ENCODE results near the gene SEMA5A.

Gene SEMA5A

DNA sequence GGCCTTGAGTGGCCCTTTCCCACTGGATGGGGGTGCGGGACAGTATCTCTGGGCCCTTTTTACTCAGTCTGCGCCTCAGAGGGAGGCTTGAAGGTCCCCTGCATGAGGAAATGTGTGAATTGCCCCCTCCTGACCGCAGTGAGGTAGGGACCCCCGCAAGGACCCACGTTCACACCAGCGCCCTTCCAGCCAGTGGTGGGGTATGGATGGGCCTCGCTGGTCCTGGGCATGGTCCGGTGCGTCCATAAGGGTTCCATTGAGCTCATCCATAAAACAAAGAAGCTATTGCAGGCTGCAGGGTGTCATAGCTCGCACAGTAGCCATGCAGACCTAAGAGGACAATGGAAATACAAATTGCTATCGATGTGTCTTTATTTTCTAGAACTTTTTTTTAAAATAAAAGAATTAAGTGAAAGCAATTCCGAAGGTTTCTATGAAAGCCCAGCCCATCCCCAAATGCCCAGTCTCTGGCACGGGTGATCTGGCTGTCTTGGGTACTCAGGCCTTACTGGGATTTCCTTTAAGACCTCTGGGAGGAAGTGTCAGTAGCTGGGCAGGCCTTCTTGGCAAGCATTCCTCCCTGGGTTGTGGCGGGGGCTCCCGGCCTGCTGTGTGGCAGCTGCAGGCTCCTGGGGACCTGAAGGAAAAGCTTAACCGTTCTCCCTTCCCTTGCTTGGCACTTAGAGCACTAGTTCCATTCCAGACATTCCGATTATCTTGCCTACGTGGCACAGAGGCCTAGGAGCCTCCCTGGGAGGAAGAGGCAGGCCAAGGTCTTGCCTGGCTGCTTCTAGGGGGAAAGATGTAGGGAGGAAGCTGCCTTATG lies 1.5 kb upstream of the SEMA5A start:
- peak; percentile 50 for DNase-seq

DNA sequence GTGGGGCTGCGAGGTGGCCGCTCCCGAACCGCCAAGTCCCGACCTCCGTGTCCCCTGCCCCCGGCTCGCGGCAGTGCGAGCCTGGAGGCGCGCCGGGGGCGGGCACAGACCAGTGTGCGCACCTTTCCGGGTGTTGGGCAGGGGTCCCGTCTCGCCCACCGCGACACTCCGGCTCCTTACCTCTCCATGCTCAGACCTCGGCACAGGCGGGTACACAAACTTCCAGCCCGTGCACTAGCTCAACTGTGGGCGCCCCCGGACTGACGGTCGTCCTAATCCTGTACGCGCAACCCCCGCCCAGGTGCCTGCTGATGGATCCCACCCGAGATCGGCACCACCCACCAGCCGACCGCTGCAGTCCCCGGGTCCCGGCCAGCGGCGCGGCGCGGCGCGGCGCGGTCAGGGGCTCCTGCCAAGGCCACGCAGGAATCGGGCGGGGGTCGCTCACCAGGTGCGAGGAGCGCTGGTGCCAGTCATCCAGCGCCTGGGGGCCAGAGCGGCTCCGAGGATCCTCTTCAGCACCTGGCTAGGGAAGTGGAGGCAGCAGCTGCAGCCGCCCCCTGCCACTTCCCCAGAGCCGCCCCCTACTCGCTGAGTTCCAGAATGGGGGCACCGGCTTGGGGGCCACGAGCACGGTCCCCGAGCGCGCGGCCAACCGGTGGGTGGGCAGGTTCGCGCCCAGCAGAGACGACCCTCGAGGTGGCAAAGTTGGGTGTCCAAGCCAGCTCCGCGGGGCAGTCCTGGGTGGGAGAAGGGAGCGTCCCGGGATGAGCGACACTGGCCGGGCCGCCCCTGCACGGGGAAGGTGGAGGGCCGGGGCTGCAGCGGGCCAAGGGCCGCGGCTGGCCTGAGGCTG lies 511 bp downstream of the SEMA5A start:
- peak; percentile 81 for DNase-seq

DNA sequence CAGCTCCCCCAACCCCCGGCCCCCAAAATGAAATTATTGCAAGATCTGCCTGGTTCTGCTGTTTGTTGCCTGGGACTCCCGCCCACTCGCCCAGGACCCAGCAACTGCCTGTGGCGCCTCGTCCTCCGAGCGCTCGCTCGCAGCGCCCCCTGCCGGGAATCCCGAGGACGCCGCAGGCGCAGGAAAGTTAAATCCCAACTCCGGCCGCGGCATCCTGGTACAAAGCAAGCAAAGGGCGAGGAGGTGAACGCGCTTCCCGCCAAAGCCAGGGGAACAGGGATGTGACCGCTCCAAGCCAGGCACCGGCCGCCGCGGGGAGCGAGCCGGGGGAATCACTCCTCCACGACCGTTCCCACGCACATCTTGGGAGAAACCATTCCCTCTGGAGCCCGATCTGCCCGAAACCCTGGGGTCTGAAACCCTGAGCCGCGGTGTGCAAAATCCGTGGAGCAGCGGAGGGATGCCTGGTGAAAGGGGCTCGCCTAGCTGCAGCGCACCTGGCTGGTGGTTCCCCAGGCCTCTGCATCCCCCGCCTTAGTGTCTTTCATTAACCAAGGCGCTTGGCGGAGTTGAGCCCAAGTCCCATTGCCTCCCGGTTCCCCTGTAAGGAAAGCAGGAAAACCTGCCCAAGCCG lies 1.3 kb downstream of the SEMA5A start:
- peak; percentile 86 for DNase-seq

- DNase-seq = no peak
Observed at GRCh38 chr5:9544056-9544455, 1.8 kb downstream of the SEMA5A start.

DNA sequence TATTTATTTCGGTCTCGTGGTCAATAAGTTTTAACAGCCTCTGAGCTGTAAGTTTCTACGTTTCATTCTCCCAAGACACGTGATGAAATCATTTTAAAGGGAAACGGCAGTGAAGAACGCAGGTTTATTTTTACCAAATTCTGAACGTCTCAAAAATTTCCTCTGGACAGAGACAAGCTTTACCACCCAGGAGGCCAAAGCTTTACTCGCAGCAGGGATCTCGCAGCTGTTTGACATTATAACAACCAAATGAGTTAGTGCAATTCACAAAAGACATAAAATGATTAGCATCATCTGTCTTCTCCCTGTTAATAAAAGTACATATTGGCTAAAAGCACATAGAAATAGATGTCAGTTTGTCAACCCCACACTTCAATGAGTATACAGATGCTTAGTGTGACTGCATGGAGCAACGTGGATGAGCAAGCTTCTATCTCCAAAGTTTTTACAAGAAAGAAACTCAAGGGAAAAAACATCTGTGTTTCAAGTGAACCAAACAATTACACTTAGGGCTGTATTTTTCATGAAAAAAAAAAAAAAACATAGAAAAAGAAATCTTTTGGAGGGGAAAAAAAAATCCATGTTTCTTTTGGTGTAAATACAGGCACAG lies 2.5 kb downstream of the SEMA5A start:
- no peak for DNase-seq

GRCh38 chr5:9540791-9541190 lies 5.1 kb downstream of the SEMA5A start:
- DNase-seq = no peak

- no peak for DNase-seq
Observed at GRCh38 chr5:9538504-9538903, 7.4 kb downstream of the SEMA5A start.

DNA sequence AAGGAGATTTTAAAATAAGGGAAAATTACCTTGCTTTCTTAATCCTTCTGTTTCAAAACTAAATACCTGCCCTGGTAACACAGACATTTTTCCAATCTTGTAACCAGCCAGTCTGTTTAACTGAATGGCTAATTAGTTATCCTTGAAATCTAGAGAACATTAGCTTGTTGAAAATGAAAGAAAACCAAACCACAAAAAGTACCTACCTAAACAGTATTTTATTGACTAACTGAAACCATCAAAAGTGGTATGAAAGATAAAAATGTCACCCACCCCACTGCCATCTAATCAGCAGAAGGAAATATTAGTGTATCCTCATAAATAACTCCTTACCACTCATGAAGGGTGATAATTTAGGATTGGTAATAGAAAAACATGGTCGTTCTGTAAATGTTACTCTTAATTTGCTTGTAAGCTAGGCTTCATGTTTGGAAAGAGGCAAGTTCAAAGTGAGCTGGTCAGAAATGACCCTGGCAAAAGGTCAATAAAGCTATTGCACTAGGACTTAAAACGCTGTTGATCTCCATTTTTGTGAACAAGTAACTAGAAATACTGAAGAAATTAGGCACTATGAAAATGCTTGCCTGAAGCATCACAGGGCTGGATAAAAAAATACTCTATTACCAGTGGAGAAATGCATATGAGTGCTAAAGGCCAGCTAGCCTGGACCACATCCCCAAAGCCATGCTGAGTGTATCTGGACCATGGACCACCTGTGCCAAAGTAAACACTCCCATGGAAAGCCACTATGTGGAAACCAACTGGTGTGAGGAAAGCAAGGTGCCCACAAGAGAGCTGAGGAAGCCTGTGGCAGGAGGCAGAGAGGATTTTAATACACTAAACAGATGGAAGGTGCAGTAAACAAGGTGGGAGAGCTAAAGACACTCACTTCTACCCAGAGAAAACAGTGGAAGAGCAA lies 8.4 kb downstream of the SEMA5A start:
- no peak for DNase-seq

DNA sequence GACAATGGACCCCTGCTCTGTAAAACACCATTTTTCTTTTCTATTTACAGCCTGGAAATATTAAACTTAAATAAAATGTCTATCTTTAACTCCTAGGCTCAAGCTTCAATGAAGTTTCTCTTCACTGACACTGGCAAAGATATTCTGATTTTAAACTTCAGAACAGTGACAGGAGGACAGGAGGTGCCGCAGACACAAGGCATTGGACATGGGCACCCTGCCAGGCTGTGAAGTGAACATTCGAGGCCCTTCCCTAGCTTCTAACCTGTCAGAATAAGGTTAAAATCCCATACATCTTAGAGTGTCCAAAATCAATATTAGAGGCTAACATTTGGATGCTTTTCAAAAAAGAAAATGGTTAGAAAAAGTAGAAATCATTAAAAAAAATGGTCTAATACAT lies 9.2 kb downstream of the SEMA5A start:
- DNase-seq = no peak

- DNase-seq = no peak
Observed at GRCh38 chr5:9534881-9535517, 10.9 kb downstream of the SEMA5A start.

GRCh38 chr5:9533562-9534364 lies 12.1 kb downstream of the SEMA5A start:
- DNase-seq = no peak

DNA sequence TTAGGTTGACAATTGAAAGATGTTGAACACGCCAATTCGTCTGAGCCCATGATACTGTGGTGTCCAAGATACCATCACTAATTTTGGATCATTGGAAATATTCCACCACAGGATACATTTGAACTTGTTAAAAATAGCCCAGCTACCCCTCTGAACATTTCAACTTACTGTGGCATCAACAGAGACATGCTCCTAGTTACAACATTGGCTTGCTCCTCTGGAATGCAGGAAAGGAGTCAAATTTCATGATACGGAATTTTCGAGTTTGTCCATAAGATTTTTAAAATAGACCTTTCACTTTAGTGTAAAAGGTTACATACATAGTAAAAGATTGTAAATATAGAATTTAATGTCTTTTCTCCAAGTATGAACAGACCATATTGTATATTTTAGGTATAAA lies 12.8 kb downstream of the SEMA5A start:
- peak; percentile 19 for DNase-seq

GRCh38 chr5:9529513-9529912 lies 16.4 kb downstream of the SEMA5A start:
- no peak for DNase-seq

DNA sequence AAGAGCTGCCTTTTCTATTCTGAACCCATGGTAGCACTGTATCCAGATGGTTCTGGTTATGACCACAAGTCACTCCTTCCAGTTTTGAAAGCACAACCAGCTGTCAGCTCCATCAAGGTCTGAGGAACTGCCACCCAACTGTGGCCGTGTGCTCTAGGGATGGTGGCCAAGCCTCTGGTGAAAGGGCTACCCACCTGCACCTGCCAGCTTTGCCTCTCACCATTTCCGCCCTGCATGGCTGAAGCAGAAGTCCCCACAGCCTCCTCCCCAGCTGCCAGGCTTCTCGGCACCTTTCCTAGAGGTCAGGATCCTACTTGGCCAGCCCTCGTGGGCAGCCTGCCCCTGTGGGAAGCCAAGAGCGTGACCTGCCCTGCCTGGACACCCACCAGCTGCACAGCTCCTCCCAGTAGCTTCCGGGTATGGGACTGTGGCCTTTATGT lies 16.8 kb downstream of the SEMA5A start:
- DNase-seq = no peak

- DNase-seq = no peak
Observed at GRCh38 chr5:9524941-9525340, 20.9 kb downstream of the SEMA5A start.

DNA sequence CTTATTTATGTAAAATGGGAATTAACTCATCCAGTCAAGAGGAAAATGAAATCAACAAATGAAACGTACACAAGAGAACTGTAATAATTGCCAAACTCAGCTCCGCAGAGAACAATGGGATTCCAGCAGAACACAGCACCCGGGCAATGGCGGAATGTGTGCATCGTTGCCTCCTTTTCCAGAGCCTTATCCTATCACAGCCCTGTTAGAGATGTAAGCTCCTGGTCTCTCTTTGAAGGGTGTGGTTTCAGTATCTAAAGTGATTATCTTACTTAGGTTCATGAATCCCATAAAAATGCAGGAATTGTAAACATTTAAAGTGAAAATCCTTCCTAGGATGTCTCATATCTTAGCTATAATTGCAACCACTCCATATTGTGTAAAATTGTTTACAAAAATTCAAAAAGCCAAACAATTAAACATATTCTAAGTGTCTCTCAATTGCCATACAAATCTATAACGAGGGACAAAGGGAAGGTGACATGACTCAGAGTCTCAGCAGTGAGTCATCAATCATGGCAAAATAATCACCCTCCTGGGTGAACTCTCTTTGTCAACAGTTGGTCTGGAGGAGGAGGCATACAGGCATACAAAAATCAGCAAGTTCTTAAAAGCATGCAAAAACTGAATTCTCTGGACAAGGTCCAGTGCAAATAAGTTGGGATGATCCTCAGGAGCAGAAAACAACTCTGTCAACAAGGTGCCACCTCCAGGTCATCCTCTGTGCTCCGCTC lies 22.6 kb downstream of the SEMA5A start:
- DNase-seq = no peak

GRCh38 chr5:9519537-9519936 lies 26.3 kb downstream of the SEMA5A start:
- DNase-seq = no peak

DNA sequence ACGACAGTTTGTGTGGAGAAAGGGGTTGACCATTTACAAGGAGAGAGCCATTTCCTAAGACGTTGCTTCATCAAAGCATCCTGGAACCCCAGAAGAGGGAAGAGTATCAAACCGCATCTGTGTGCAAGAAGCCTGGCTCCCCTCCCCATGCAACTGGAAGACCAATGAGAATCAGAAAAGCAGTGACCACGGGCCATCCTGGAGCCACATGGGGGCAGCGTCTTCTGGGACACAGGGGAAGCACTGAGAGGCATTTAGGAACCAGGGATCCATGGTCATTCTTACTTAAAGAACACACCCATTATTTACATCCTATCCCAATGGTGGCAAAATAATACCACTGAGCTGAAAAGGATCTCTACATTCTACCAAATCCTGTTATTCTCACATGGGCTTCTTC lies 29.3 kb downstream of the SEMA5A start:
- DNase-seq = no peak

DNA sequence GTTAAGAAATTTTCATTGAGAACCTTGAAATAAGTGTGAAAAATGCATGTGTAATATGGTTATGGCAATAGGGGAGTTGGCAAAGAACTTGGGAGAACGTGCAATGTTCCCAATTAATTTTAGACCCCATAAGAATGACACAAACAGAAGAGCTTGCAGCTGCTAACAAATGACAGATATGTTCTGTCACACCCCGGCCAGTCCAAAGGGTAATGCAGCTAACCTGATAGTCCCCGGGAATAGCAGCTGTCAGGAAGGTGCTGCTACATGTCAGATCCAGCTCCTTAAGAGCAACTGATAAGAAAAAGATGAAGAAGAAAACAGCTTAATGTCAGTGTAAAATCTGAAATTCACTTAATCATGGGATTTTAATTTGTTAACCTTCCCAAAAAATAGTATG lies 30.4 kb downstream of the SEMA5A start:
- DNase-seq = no peak
